ENCODE data around the gene MIEF1. TPM values are rescaled to one million over a fixed set of nuclear protein-coding genes. Genes with fewer than 3 reads are reported as not detected.

MIEF1 gene
- total and polyA plus RNA-seq, 8 donors = 5.1 to 47.3 (median 16.2) TPM

DNA sequence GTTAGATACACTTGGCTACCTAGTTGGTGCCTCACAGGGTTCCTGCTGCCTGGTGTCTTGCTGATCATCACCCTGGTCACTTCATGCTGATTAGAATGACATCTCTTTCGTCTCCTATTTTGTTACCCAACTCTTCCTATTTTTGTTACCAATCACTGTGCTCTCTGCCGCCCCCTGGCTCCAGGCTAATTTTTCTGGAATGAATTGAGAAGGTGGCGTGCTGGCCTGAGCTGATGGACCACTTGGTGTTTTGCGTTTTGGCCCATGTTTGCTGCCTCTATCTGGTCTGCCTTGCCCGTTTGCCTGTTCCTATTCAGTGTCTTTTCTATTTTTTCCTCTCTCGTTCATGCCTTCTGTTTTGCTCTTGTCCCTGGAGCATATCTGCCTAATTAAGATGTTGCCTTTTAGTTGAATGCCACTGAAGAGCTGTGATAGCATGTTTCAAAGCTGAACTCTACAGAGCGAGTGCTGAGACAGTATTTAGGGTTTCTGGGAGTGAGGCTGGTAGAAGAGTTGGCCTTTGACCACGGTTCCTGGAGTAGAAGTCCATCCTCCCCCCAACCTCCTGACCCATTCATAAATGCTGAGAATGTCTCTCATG is 12.4 kb downstream of the MIEF1 start:
- H3K4me3 ChIP-seq = no peak overlapping the region
- WGBS, 5 donors = 34 to 42% (median 39%) methylated on average over 8 of the region's 8 CpGs
- no peaks in the 10 kb centered on the region for H3K27me3 ChIP-seq
- peaks cover 7 to 28% (median 17%) of the 10 kb centered on the region in 4 donors for H3K4me1 ChIP-seq
- DNase-seq = peak; percentile 68 to 71
- peaks cover 53 to 82% (median 78%) of the 10 kb centered on the region in 4 donors for H3K36me3 ChIP-seq
- intact Hi-C loops (cut with DNase I; ENCODE audit: low total_unique reads) = loop anchor here (10.0 kb wide), 1 partner anchor 110 kb away; no protein-coding TSS in a partner anchor
- peak overlapping the region in 1 of 5 donors; percentile 30 for H3K27ac ChIP-seq
- no peaks in the 10 kb centered on the region for H3K9me3 ChIP-seq
- TF ChIP-seq EP300 (IDR thresholded peaks at IDR 0.05) (no peak), POLR2A (IDR thresholded peaks at IDR 0.05) (no peak)
- TF ChIP-seq, protein P1, sequence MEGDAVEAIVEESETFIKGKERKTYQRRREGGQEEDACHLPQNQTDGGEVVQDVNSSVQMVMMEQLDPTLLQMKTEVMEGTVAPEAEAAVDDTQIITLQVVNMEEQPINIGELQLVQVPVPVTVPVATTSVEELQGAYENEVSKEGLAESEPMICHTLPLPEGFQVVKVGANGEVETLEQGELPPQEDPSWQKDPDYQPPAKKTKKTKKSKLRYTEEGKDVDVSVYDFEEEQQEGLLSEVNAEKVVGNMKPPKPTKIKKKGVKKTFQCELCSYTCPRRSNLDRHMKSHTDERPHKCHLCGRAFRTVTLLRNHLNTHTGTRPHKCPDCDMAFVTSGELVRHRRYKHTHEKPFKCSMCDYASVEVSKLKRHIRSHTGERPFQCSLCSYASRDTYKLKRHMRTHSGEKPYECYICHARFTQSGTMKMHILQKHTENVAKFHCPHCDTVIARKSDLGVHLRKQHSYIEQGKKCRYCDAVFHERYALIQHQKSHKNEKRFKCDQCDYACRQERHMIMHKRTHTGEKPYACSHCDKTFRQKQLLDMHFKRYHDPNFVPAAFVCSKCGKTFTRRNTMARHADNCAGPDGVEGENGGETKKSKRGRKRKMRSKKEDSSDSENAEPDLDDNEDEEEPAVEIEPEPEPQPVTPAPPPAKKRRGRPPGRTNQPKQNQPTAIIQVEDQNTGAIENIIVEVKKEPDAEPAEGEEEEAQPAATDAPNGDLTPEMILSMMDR (IDR thresholded peaks at IDR 0.05) = peak in 5 of 7 experiments; percentile 47 to 71 (median 66)

DNA sequence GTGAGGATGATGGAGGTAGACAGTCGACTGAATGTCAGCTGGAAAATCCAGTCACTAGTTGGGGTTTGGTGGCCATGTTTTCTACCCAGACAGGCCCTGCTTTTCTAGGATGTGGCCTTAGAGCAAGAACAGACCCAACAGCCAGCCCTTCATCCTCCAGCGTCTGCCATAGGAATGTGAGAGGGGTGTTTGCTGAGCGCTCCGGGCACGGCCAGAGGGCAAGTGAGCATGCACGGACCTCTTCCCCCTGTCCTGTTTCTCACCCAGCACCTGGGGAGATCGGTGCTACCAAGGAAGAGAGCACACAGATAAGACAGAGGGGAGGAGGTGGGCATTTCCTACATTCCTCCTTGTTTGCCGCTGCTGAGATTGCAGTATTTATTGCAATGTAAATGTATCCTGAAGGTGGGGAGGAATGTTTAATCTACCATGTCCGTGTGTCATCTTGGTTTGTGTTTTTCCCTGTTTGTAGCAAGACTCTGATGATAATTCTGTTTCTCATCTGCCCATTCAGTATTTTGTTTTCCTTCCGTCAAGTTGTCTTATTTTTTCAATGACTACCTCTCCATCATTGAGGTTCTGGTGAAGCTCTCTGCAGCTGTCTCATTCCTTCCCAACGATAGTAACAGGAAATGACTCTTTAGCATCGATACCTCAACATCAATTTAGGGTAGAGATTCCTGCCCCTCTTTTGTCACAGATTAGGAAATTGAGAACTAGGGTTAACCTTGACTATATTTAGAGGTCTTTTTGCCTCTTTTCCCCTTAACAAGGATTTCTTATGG is 13.4 kb downstream of the MIEF1 start:
- no peak for DNase-seq
- H3K4me3 ChIP-seq = no peak overlapping the region
- no peaks in the 10 kb centered on the region for H3K27me3 ChIP-seq
- H3K36me3 ChIP-seq = peaks cover 46 to 72% (median 69%) of the 10 kb centered on the region in 4 donors
- H3K27ac ChIP-seq = no peak overlapping the region
- intact Hi-C loops (cut with DNase I; ENCODE audit: low total_unique reads) = loop anchor here (10.0 kb wide), 1 partner anchor 111 kb away; no protein-coding TSS in a partner anchor
- peaks cover 7 to 28% (median 19%) of the 10 kb centered on the region in 4 donors for H3K4me1 ChIP-seq
- 87 to 91% (median 90%) methylated on average over 12 of the region's 12 CpGs for WGBS, 5 donors
- H3K9me3 ChIP-seq = no peaks in the 10 kb centered on the region
- TF ChIP-seq, protein P1 (IDR thresholded peaks at IDR 0.05) = no peak
- TF ChIP-seq EP300 (IDR thresholded peaks at IDR 0.05) = no peak
- TF ChIP-seq POLR2AphosphoS5 (IDR thresholded peaks at IDR 0.05) = no peak
- TF ChIP-seq POLR2A (IDR thresholded peaks at IDR 0.05) = no peak

DNA sequence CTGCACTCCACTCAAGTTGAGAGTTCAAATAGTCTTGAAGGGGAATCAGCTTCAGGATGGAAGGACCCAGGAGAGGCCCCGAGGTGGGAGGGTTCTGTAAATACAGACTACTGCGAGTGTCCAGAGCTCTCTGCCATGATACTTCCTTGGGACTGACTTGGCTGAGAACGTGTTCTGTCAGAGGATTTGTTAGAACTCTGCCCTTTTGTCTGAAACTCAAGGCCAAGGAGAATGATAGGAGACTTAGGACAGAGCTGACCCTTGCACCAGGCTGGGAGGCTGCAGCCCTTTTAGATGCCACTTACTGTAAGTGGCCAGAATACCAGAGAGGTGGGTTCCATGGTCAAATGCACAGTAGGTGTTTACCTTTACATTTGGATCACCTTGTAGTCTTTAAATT is 15.4 kb downstream of the MIEF1 start:
- Histone ChIP-seq H3K4me3 (no peak overlapping the region), H3K9me3 (no peaks in the 10 kb centered on the region), H3K27me3 (no peaks in the 10 kb centered on the region), H3K4me1 (peaks cover 19 to 41% (median 31%) of the 10 kb centered on the region in 4 donors), H3K36me3 (peaks cover 42 to 67% (median 66%) of the 10 kb centered on the region in 4 donors), H3K27ac (no peak overlapping the region)
- TF ChIP-seq EP300 (IDR thresholded peaks at IDR 0.05) (no peak), POLR2A (IDR thresholded peaks at IDR 0.05) (no peak), POLR2AphosphoS5 (IDR thresholded peaks at IDR 0.05) (no peak)
- TF ChIP-seq, protein P1 (IDR thresholded peaks at IDR 0.05) = no peak
- no peak for DNase-seq
- intact Hi-C loops (cut with DNase I; ENCODE audit: low total_unique reads) = loop anchor here (10.0 kb wide), 1 partner anchor 113 kb away; no protein-coding TSS in a partner anchor
- WGBS, 5 donors = 69 to 80% (median 77%) methylated on average over 2 to 3 of the region's 3 CpGs

DNA sequence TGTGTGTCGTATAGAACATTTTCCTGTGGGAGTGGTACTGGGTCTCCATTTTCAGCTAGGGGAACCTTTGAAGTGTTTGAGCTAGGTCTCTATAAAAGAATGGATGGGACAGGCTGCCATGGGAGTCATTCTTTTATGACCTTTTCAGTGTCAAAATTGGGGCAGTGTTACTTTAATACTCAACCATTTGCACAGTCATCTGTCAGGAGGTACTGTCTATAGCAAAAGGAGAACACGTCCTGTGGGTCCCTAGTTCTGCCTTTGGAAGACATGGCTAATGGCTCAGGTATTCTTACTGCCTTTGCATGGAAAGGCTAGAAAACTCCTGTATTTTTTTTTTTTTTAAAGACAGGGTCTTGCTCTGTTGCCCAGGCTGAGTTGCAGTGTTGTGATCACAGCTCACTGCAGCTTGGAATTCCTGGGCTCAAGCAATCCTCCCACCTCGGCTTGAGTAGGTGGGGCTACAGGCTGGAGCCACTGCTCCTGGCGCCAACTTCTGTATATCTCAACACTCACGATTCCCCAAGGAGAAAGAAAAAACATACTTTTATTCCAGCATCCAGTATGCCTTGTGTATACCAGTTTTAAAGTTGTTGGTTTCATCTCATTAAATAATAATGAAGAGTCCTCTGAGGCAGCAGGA is 16.2 kb downstream of the MIEF1 start:
- intact Hi-C loops (cut with DNase I; ENCODE audit: low total_unique reads) = loop anchor here (10.0 kb wide), 1 partner anchor 113 kb away; no protein-coding TSS in a partner anchor
- no peak overlapping the region for H3K4me3 ChIP-seq
- peaks cover 41 to 67% (median 66%) of the 10 kb centered on the region in 4 donors for H3K36me3 ChIP-seq
- peak in 1 of 2 donors; percentile 24 for DNase-seq
- peaks cover 27 to 49% (median 39%) of the 10 kb centered on the region in 4 donors for H3K4me1 ChIP-seq
- TF ChIP-seq EP300 (IDR thresholded peaks at IDR 0.05) = no peak
- H3K27me3 ChIP-seq = no peaks in the 10 kb centered on the region
- WGBS, 5 donors = 41 to 51% (median 46%) methylated on average over 5 of the region's 5 CpGs
- no peaks in the 10 kb centered on the region for H3K9me3 ChIP-seq
- peak overlapping the region in 3 of 5 donors; percentile 98 to 99 (median 99) for H3K27ac ChIP-seq

All from stomach (tissue), 9 donors.